ENCODE measurements around the gene PLEK2. TPM values are rescaled to one million over a fixed set of nuclear protein-coding genes. Genes with fewer than 3 reads are reported as not detected.

The PLEK2 gene
- total and polyA plus RNA-seq, 2 of the 13 experiments (the other 11 are each of a cell fraction or from before 2014, with no cell fraction given), result 0.26 to 1.5 TPM

DNA sequence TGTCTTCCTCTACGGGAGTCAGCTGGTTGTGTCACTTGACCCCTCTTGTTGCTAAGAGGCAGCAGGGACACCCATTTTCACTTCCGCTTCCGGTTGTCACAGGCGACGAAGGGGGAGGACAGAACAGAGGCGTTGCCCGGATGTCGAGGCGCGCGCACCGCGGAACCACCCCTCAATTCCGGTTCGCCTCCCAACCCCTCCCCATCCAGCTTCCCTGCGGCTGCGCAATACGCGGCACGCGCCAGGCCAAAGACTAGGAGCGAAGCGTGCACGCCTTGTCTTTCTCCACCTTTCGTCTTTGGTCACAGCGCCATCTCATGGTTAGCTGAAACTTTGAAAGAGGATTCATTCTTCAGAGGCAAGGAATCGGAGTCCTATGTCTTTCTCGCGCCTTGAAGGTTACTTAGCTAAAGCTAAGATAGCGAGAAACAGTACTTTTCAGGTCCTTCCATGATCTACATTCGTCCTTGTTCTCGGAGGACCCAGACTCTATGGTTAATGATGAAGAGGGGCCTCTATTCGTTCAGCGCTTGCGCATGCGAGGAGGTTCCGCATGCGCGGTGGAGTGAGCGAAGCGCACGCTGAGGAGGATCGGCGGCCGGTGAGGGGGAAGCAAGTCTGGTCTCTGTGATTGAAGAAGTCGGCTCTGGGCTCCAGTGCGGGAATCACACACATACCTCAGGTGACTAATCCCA, 52.0 kb downstream of the PLEK2 start, which contains the start of the genes ATP6V1D and EIF2S1 (continued):
- TF ChIP-seq, protein P1, sequence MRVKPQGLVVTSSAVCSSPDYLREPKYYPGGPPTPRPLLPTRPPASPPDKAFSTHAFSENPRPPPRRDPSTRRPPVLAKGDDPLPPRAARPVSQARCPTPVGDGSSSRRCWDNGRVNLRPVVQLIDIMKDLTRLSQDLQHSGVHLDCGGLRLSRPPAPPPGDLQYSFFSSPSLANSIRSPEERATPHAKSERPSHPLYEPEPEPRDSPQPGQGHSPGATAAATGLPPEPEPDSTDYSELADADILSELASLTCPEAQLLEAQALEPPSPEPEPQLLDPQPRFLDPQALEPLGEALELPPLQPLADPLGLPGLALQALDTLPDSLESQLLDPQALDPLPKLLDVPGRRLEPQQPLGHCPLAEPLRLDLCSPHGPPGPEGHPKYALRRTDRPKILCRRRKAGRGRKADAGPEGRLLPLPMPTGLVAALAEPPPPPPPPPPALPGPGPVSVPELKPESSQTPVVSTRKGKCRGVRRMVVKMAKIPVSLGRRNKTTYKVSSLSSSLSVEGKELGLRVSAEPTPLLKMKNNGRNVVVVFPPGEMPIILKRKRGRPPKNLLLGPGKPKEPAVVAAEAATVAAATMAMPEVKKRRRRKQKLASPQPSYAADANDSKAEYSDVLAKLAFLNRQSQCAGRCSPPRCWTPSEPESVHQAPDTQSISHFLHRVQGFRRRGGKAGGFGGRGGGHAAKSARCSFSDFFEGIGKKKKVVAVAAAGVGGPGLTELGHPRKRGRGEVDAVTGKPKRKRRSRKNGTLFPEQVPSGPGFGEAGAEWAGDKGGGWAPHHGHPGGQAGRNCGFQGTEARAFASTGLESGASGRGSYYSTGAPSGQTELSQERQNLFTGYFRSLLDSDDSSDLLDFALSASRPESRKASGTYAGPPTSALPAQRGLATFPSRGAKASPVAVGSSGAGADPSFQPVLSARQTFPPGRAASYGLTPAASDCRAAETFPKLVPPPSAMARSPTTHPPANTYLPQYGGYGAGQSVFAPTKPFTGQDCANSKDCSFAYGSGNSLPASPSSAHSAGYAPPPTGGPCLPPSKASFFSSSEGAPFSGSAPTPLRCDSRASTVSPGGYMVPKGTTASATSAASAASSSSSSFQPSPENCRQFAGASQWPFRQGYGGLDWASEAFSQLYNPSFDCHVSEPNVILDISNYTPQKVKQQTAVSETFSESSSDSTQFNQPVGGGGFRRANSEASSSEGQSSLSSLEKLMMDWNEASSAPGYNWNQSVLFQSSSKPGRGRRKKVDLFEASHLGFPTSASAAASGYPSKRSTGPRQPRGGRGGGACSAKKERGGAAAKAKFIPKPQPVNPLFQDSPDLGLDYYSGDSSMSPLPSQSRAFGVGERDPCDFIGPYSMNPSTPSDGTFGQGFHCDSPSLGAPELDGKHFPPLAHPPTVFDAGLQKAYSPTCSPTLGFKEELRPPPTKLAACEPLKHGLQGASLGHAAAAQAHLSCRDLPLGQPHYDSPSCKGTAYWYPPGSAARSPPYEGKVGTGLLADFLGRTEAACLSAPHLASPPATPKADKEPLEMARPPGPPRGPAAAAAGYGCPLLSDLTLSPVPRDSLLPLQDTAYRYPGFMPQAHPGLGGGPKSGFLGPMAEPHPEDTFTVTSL (CRISPR knock-in tag; IDR thresholded peaks at IDR 0.05; ENCODE audit: borderline replicate concordance), result no peak
- TF ChIP-seq ZNF343 (CRISPR knock-in tag; IDR thresholded peaks at IDR 0.05) (no peak), SSRP1 (CRISPR knock-in tag; IDR thresholded peaks at IDR 0.05) (no peak), PREB (CRISPR knock-in tag; IDR thresholded peaks at IDR 0.05) (no peak), ZNF484 (CRISPR knock-in tag; IDR thresholded peaks at IDR 0.05; ENCODE audit: borderline replicate concordance, low read depth) (no peak), ZNF17 (CRISPR knock-in tag; IDR thresholded peaks at IDR 0.05) (no peak), IRF2 (CRISPR knock-in tag; IDR thresholded peaks at IDR 0.05) (peak; percentile 88), KDM5B (CRISPR knock-in tag; IDR thresholded peaks at IDR 0.05; ENCODE audit: borderline replicate concordance) (no peak), PITX1 (CRISPR knock-in tag; IDR thresholded peaks at IDR 0.05) (peak; percentile 69; the same call in 1 of the 2 replicates), ZNF724P (CRISPR knock-in tag; IDR thresholded peaks at IDR 0.05; ENCODE audit: borderline replicate concordance) (no peak), ZNF746 (CRISPR knock-in tag; IDR thresholded peaks at IDR 0.05) (no peak), ZNF451 (CRISPR knock-in tag; IDR thresholded peaks at IDR 0.05) (no peak), MEIS1 (CRISPR knock-in tag; IDR thresholded peaks at IDR 0.05; ENCODE audit: borderline replicate concordance) (peak; percentile 68; the same call in 1 of the 2 replicates), MYC (CRISPR knock-in tag; IDR thresholded peaks at IDR 0.05; ENCODE audit: borderline replicate concordance) (peak; percentile 96), SMARCE1 (IDR thresholded peaks at IDR 0.05; ENCODE audit: borderline replicate concordance) (no peak), TSC22D2 (CRISPR knock-in tag; IDR thresholded peaks at IDR 0.05; ENCODE audit: borderline replicate concordance) (no peak), DPF2 (CRISPR knock-in tag; IDR thresholded peaks at IDR 0.05; ENCODE audit: borderline replicate concordance, low read depth) (no peak), ERF (CRISPR knock-in tag; IDR thresholded peaks at IDR 0.05) (peak; percentile 88; the same call in 1 of the 2 replicates), IRX3 (CRISPR knock-in tag; IDR thresholded peaks at IDR 0.05; ENCODE audit: borderline replicate concordance, low read depth) (no peak)
- TF ChIP-seq, protein P2, sequence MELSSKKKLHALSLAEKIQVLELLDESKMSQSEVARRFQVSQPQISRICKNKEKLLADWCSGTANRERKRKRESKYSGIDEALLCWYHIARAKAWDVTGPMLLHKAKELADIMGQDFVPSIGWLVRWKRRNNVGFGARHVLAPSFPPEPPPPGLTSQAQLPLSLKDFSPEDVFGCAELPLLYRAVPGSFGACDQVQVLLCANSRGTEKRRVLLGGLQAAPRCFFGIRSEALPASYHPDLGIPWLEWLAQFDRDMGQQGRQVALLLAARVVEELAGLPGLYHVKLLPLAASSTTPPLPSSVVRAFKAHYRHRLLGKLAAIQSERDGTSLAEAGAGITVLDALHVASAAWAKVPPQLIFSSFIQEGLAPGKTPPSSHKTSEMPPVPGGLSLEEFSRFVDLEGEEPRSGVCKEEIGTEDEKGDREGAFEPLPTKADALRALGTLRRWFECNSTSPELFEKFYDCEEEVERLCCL (CRISPR knock-in tag; IDR thresholded peaks at IDR 0.05; ENCODE audit: borderline replicate concordance), result no peak
- TF ChIP-seq, protein P3, sequence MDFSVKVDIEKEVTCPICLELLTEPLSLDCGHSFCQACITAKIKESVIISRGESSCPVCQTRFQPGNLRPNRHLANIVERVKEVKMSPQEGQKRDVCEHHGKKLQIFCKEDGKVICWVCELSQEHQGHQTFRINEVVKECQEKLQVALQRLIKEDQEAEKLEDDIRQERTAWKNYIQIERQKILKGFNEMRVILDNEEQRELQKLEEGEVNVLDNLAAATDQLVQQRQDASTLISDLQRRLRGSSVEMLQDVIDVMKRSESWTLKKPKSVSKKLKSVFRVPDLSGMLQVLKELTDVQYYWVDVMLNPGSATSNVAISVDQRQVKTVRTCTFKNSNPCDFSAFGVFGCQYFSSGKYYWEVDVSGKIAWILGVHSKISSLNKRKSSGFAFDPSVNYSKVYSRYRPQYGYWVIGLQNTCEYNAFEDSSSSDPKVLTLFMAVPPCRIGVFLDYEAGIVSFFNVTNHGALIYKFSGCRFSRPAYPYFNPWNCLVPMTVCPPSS (IDR thresholded peaks at IDR 0.05), result no peak
